ENCODE measurements around the gene ARID1B. TPM values are rescaled to one million over a fixed set of nuclear protein-coding genes. Genes with fewer than 3 reads are reported as not detected.

The ARID1B gene
- total RNA-seq, 2 donors from 2014 or later: 65.1 to 99.4 TPM

DNA sequence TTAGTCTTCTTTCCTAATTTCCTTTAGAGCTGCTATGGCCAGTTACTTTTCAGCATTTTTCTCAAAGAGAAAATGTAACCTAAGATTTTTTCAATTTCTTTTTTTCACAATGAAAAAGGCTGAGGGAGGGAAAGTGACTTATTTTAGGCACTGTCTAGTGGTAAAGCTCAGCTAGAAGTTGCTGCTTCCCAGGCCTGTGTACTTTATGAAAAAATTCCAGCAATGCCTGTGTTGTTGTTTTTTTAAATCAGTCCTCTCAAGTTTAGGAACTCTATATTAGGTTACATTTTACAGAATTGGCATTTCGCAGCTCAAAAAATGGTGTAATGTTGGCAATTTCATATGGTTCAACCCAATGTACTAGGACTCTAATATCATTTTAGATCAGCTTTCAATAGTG, 269.6 kb downstream of the ARID1B start:
- Histone ChIP-seq H3K27me3 (replicated peaks; ENCODE audit: insufficient read depth) (no peaks in the 10 kb centered on the region), H3K4me1 (replicated peaks) (peaks cover 4% of the 10 kb centered on the region), H3K4me3 (no peak overlapping the region), H3K27ac (no peak overlapping the region), H3K36me3 (no peaks in the 10 kb centered on the region), H3K9me3 (no peaks in the 10 kb centered on the region)
- no peak for DNase-seq (ENCODE audit: low spot score)
- intact Hi-C loops (cut with DNase I): loop anchor here (5.0 kb wide), 1 partner anchor 136 kb away; no protein-coding TSS in a partner anchor
- 95% methylated on average over 1 of the region's 1 CpG for WGBS
- TF ChIP-seq, protein P1, sequence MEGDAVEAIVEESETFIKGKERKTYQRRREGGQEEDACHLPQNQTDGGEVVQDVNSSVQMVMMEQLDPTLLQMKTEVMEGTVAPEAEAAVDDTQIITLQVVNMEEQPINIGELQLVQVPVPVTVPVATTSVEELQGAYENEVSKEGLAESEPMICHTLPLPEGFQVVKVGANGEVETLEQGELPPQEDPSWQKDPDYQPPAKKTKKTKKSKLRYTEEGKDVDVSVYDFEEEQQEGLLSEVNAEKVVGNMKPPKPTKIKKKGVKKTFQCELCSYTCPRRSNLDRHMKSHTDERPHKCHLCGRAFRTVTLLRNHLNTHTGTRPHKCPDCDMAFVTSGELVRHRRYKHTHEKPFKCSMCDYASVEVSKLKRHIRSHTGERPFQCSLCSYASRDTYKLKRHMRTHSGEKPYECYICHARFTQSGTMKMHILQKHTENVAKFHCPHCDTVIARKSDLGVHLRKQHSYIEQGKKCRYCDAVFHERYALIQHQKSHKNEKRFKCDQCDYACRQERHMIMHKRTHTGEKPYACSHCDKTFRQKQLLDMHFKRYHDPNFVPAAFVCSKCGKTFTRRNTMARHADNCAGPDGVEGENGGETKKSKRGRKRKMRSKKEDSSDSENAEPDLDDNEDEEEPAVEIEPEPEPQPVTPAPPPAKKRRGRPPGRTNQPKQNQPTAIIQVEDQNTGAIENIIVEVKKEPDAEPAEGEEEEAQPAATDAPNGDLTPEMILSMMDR (IDR thresholded peaks at IDR 0.05): no peak
- TF ChIP-seq POLR2AphosphoS5 (IDR thresholded peaks at IDR 0.05) (no peak), POLR2A (IDR thresholded peaks at IDR 0.05) (no peak)

- Histone ChIP-seq H3K27me3 (replicated peaks; ENCODE audit: insufficient read depth) (no peaks in the 10 kb centered on the region), H3K27ac (no peak overlapping the region), H3K36me3 (no peaks in the 10 kb centered on the region), H3K4me1 (replicated peaks) (peaks cover 4% of the 10 kb centered on the region), H3K4me3 (no peak overlapping the region), H3K9me3 (no peaks in the 10 kb centered on the region)
- 79% methylated on average over 4 of the region's 4 CpGs for WGBS
- no peak for TF ChIP-seq POLR2A (IDR thresholded peaks at IDR 0.05)
- TF ChIP-seq, protein P1 (IDR thresholded peaks at IDR 0.05): no peak
- no peak for TF ChIP-seq POLR2AphosphoS5 (IDR thresholded peaks at IDR 0.05)
- DNase-seq (ENCODE audit: low spot score): no peak
- intact Hi-C loops (cut with DNase I): loop anchor here (5.0 kb wide), 1 partner anchor 135 kb away; no protein-coding TSS in a partner anchor
Observed at GRCh38 chr6:157047328-157047727, 270.1 kb downstream of the ARID1B start.

- Histone ChIP-seq H3K4me3 (no peak overlapping the region), H3K27me3 (replicated peaks; ENCODE audit: insufficient read depth) (no peaks in the 10 kb centered on the region), H3K27ac (no peak overlapping the region), H3K36me3 (no peaks in the 10 kb centered on the region), H3K4me1 (replicated peaks) (peaks cover 4% of the 10 kb centered on the region), H3K9me3 (no peaks in the 10 kb centered on the region)
- intact Hi-C loops (cut with DNase I): loop anchor here (5.0 kb wide), 1 partner anchor 134 kb away; no protein-coding TSS in a partner anchor
- DNase-seq (ENCODE audit: low spot score): no peak
- no peak for TF ChIP-seq POLR2A (IDR thresholded peaks at IDR 0.05)
- TF ChIP-seq, protein P1 (IDR thresholded peaks at IDR 0.05): no peak
- no peak for TF ChIP-seq POLR2AphosphoS5 (IDR thresholded peaks at IDR 0.05)
- 32% methylated on average over 2 of the region's 2 CpGs for WGBS
Observed at GRCh38 chr6:157047951-157048350, 270.8 kb downstream of the ARID1B start.

DNA sequence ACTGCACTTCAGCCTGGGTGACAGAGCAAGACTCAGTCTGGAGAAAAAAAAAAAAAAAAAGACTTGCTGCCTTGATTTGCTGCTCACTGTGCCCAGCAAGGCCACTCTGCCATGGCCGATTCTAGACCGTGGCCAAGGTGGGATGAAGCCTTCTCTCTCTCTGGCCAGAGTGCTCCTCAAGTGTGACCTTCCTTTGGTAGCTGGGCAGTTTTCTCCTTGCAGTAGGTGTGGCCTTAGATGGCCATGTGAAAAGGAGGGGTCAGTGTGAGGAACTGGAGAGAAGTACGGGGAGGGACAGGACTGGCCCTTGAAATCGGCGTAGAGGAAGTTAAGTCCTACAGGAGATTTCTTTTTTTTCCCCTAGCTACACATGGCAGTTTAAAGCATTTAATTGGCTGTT, 272.0 kb downstream of the ARID1B start:
- intact Hi-C loops (cut with DNase I): loop anchor here (5.0 kb wide), 1 partner anchor 133 kb away; no protein-coding TSS in a partner anchor
- Histone ChIP-seq H3K9me3 (no peaks in the 10 kb centered on the region), H3K27ac (no peak overlapping the region), H3K27me3 (replicated peaks; ENCODE audit: insufficient read depth) (no peaks in the 10 kb centered on the region), H3K36me3 (no peaks in the 10 kb centered on the region), H3K4me3 (no peak overlapping the region), H3K4me1 (replicated peaks) (peaks cover 4% of the 10 kb centered on the region)
- WGBS: 85% methylated on average over 5 of the region's 5 CpGs
- TF ChIP-seq, protein P1 (IDR thresholded peaks at IDR 0.05): no peak
- TF ChIP-seq POLR2A (IDR thresholded peaks at IDR 0.05) (no peak), POLR2AphosphoS5 (IDR thresholded peaks at IDR 0.05) (no peak)
- no peak for DNase-seq (ENCODE audit: low spot score)

DNA sequence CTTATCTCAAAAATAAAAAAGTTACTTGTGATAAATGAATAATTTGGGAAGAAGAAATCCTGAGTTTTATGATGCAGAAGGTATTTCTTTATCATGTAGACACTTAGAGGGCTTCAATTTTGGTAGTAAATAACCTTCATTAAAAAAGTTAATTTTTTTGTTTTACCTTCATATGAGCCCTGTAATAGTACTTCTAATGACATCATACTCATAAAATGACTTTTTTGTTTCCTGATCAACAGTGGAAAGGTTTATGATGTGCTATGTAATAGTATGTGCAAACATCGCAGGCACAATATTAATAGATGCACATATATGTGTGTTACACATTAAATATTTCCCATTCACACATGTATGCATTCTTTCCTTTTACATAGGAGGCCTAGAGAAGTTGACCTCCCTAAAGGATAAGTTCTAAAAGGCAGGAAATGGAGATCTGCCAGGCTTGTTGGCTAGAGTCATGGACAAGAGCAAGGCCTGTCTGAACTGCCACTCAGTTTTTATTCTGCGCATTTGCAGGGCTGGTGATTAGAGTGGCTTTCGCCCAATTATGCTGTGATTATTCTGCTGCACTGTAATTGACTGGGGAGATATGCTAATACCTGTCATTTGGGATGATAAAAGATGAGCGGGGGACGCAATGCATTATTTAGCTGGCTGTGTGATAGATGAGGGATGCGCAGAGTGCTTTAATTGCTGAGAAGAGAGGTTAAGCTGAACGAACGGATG, 273.5 kb downstream of the ARID1B start:
- intact Hi-C loops (cut with DNase I): no loop called here
- DNase-seq (ENCODE audit: low spot score): no peak

More for the DNA sequence above, 273.5 kb downstream of the ARID1B start:
- H3K9me3 ChIP-seq: no peaks in the 10 kb centered on the region
- no peaks in the 10 kb centered on the region for H3K36me3 ChIP-seq
- H3K27ac ChIP-seq: no peak overlapping the region
- no peaks in the 10 kb centered on the region for H3K27me3 ChIP-seq (replicated peaks; ENCODE audit: insufficient read depth)
- TF ChIP-seq, protein P1 (IDR thresholded peaks at IDR 0.05): no peak
- no peak for TF ChIP-seq POLR2AphosphoS5 (IDR thresholded peaks at IDR 0.05)
- no peak for TF ChIP-seq POLR2A (IDR thresholded peaks at IDR 0.05)
- no peak overlapping the region for H3K4me3 ChIP-seq
- 80% methylated on average over 8 of the region's 8 CpGs for WGBS
- H3K4me1 ChIP-seq (replicated peaks): peaks cover 4% of the 10 kb centered on the region

All from prostate gland (tissue), 2 donors.